ENCODE results near the gene HS6ST2.

HS6ST2 gene

GRCh38 chrX:132738951-132739350 is 219.5 kb downstream of the HS6ST2 start:
- no peak for DNase-seq

- DNase-seq, result peak; percentile 27
These were observed 220.7 kb downstream of the HS6ST2 start for GRCh38 chrX:132737743-132738142.

- DNase-seq, result no peak
These were observed 226.2 kb downstream of the HS6ST2 start for GRCh38 chrX:132732236-132732635.

GRCh38 chrX:132730726-132731125 is 227.7 kb downstream of the HS6ST2 start:
- DNase-seq, result no peak

GRCh38 chrX:132730266-132730665 is 228.2 kb downstream of the HS6ST2 start:
- DNase-seq, result no peak

- no peak for DNase-seq
These were observed 230.1 kb downstream of the HS6ST2 start for GRCh38 chrX:132728296-132728695.

- no peak for DNase-seq
These were observed 239.9 kb downstream of the HS6ST2 start for GRCh38 chrX:132718431-132718958.

- no peak for DNase-seq
These were observed 242.4 kb downstream of the HS6ST2 start for GRCh38 chrX:132716006-132716405.

GRCh38 chrX:132714913-132715312 is 243.5 kb downstream of the HS6ST2 start:
- DNase-seq, result no peak

GRCh38 chrX:132712350-132712749 is 246.1 kb downstream of the HS6ST2 start:
- no peak for DNase-seq

- no peak for DNase-seq
These were observed 247.7 kb downstream of the HS6ST2 start for GRCh38 chrX:132710656-132711155.

- DNase-seq, result no peak
These were observed 249.9 kb downstream of the HS6ST2 start for GRCh38 chrX:132708529-132708928.

- no peak for DNase-seq
These were observed 253.7 kb downstream of the HS6ST2 start for GRCh38 chrX:132704769-132705168.

GRCh38 chrX:132694382-132694781 is 264.0 kb downstream of the HS6ST2 start:
- no peak for DNase-seq

- DNase-seq, result no peak
These were observed 265.9 kb downstream of the HS6ST2 start for GRCh38 chrX:132692526-132692925.

GRCh38 chrX:132692066-132692465 is 266.4 kb downstream of the HS6ST2 start:
- no peak for DNase-seq

- DNase-seq, result no peak
These were observed 268.5 kb downstream of the HS6ST2 start for GRCh38 chrX:132689612-132690563.

- DNase-seq, result no peak
These were observed 273.2 kb downstream of the HS6ST2 start for GRCh38 chrX:132685276-132685675.

GRCh38 chrX:132677233-132677716 is 281.2 kb downstream of the HS6ST2 start:
- DNase-seq, result no peak

GRCh38 chrX:132676561-132677186 is 281.8 kb downstream of the HS6ST2 start:
- DNase-seq, result no peak

- no peak for DNase-seq
These were observed 282.3 kb downstream of the HS6ST2 start for GRCh38 chrX:132676102-132676501.

- DNase-seq, result no peak
These were observed 285.1 kb downstream of the HS6ST2 start for GRCh38 chrX:132673331-132673730.

- no peak for DNase-seq
These were observed 287.2 kb downstream of the HS6ST2 start for GRCh38 chrX:132671229-132671641.

GRCh38 chrX:132669142-132669541 is 289.3 kb downstream of the HS6ST2 start:
- DNase-seq, result no peak
